HG02610 (cell line): ENCODE data around the gene WIPF3.

Experiments
- ATAC-seq: cut with Tn5 transposase; IDR thresholded peaks from one replicate; pipeline ENCODE4 v1.9.1; 2021; ENCODE audit warnings: mild to moderate bottlenecking, moderate library complexity; ENCODE audit not compliant: unreplicated experiment

Gene WIPF3

DNA sequence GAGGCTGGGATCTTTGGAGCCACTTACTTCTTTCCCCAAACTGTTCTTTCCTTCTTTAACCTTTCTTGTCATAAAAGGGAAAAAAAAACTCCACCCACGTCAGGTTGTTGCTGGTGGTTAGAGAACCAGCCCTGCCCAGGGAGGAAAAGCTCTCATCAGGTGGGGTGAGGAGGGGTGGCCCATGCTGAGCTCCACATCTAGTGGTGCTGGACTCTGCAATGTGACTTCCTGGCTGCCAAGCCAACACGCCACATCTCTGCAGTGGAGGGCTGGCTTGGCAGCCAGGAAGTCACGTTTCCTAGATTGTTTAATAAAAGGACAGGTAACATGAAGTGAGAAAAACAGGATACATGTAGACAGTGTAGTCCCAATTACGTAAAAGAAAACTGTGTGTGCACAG, 37.4 kb downstream of the WIPF3 start:
- ATAC-seq = no peak

GRCh38 chr7:29844559-29844958, 38.3 kb downstream of the WIPF3 start:
- no peak for ATAC-seq

- no peak for ATAC-seq
Observed at GRCh38 chr7:29847496-29847895, 41.2 kb downstream of the WIPF3 start.

DNA sequence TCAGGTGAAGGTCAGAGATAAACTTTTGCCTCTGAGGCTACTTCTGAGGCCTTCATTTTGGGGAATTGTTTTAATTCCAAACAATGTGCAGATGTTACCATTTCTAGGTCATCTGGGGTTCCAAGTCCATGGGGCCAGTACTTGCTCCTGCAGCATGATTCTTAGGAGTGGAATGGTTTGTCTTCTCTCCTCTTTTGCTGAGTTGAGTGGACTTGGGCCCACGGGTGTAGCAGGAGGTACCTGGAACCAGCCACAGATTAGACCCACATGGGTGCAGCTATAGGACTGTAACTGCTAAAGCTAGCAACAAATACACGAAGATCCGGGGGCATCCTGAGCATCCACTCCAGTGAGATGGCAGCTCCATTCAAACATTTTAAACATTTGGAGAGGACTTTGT, 41.6 kb downstream of the WIPF3 start:
- ATAC-seq = no peak

DNA sequence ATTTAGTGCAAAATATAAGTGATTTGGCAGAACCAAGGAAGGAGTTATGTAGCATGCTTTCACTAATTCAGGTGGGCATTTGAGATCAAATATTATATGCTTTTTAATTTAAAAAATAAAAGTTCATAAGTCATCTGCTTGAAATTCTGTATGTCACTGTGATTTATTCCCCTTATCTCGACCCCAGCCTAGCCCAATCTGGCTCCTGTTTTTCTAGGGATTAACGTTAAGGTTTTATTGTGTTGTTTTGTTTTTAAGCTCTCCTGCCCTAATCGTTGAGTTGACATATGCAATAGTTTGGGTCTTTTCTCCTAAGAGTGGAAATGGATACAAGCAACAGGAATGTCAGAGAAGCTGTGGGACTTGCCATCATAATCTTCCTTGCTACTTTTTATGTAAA, 42.6 kb downstream of the WIPF3 start:
- no peak for ATAC-seq

GRCh38 chr7:29851487-29851886, 45.2 kb downstream of the WIPF3 start:
- ATAC-seq = no peak

DNA sequence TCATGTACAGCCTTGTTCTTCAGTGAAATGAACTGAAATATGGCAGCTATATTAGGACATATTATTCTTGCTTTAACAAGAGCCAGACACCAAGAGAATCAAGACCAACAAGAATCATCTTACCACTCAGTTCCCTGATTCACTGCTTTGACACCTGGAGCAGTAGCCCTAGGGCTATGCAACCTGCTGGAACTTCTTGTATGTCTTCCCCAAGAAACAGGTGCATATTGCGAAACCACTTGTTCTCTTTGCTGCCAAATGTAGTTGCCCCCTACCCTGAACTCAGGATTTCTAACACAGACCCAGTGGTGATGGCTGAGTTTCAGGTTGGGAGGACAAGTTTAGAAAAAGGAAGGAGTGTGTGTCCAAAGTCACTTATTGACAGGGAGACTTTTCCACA, 46.1 kb downstream of the WIPF3 start:
- ATAC-seq = no peak

- no peak for ATAC-seq
Observed at GRCh38 chr7:29853072-29853471, 46.8 kb downstream of the WIPF3 start.

DNA sequence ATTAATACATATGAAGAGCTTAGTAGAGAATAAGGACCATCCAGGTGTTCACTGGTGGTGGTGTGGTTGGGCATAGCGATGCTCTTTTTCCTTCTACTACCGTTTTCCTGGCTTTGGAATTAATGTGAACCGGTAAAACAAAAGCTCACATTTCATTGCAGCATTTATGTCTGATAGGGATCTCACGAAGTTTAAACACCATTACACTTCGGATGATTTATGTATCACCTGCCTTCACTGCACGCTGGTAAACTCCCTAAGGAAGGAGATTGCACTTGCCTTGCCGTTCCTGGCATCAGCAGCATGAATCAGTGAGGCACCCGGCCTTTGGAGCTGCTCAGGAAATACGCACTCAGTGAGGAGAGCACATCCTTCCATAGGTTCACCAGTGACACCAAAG, 47.5 kb downstream of the WIPF3 start:
- ATAC-seq = no peak

- no peak for ATAC-seq
Observed at GRCh38 chr7:29854257-29854938, 48.1 kb downstream of the WIPF3 start.

GRCh38 chr7:29857654-29858053, 51.3 kb downstream of the WIPF3 start:
- ATAC-seq = no peak

- ATAC-seq = no peak
Observed at GRCh38 chr7:29858191-29858951, 52.1 kb downstream of the WIPF3 start.

DNA sequence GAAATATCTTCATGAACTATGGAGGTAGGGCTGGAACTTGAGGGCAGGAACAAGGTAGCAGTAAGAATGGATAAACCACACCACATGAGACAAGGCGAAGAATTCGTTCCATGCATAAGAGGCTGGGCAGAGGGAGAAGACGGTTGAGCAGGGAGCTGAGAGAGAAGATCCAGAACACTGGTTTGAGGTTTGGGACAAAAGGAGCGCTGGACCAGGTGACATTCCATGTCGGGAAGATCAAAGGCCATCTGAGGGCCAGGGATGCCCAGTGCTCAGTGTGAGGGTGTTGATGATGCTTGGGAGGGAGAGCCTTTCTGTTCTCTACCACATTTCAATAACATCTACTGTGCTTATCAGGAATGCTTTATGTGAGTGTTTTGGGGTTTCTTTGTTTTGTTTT, 52.8 kb downstream of the WIPF3 start:
- no peak for ATAC-seq

DNA sequence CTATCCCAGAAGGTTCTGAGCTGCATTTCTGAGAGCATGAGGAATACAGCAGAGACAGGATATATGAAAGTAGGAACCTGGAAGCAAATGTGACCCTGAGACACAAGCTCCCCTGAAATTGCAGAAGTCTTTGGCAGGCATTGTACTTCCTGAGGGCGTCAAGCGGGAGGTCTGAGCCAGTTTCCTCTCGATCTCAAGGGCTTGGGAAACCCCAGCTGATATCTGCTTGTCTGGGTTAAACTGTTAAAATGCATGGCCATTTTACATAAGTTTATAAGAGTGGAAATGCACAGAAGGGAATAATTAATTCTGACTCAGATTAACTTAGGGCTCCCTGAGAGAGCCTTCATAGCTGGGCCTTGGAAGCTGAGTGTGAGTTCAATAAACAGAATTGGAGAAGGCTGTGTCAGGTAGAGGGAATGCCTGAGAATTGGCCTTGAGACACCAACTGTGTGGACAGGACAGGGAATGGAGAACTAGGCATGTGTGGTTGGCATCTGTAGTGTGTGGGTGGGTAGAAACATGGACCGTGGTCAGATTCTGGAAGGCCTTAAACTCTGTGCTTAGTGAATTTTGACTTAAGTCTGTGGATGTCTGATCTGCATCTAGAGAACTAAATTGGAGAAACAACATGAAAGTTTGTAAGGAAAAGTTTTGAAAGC, 53.3 kb downstream of the WIPF3 start:
- ATAC-seq = no peak

DNA sequence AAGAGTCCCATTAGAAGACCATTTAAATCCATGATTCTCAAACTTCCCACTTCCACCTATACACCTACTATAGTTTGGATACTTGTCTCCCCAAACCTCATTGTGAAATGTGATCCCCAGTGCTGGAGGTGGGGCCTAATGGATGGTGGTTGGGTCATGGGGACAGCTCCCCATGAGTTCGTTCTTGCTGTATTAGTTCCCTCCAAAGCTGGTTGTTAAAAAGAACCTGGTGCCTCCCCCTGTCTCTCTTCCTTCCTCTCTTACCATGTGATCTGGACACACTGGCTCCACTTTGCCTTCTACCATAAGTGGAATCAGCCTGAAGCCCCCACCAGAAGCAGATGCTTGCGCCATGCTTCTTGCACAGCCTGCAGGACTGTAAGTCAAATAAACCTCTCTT, 53.9 kb downstream of the WIPF3 start:
- ATAC-seq = no peak

DNA sequence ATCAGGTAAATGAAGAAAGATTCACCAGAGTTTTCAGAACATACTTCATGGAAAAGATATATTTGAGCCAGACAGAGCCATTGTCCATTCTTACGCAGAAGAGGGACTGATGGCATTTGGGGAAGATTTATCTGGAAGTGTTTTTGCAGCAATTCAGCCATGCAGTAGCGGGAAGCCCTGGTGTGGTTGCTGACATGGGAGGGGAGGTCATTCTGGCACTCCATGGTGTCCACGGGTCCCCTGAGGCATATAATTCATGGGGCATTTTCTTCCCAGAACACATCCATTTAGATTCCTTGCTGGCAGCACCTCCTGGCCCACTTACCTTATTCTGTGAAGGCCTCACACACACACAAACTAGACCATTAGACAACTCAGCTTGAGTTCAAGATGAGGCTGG, 55.6 kb downstream of the WIPF3 start:
- ATAC-seq = no peak

- ATAC-seq = no peak
Observed at GRCh38 chr7:29864656-29865055, 58.3 kb downstream of the WIPF3 start.

- no peak for ATAC-seq
Observed at GRCh38 chr7:29865526-29865925, 59.2 kb downstream of the WIPF3 start.

- no peak for ATAC-seq
Observed at GRCh38 chr7:29866490-29866930, 60.2 kb downstream of the WIPF3 start.

GRCh38 chr7:29871787-29872398, 65.6 kb downstream of the WIPF3 start:
- ATAC-seq = no peak

GRCh38 chr7:29873644-29874294, 67.5 kb downstream of the WIPF3 start:
- ATAC-seq = no peak
